ENCODE measurements around the gene PXT1. TPM values are rescaled to one million over a fixed set of nuclear protein-coding genes. Genes with fewer than 3 reads are reported as not detected.

The PXT1 gene
- total and polyA plus RNA-seq, 9 of the 15 experiments (the other 6 are each of a cell fraction or from before 2014, with no cell fraction given): 0.09 to 0.11 (median 0.10) TPM; not detected in 5

DNA sequence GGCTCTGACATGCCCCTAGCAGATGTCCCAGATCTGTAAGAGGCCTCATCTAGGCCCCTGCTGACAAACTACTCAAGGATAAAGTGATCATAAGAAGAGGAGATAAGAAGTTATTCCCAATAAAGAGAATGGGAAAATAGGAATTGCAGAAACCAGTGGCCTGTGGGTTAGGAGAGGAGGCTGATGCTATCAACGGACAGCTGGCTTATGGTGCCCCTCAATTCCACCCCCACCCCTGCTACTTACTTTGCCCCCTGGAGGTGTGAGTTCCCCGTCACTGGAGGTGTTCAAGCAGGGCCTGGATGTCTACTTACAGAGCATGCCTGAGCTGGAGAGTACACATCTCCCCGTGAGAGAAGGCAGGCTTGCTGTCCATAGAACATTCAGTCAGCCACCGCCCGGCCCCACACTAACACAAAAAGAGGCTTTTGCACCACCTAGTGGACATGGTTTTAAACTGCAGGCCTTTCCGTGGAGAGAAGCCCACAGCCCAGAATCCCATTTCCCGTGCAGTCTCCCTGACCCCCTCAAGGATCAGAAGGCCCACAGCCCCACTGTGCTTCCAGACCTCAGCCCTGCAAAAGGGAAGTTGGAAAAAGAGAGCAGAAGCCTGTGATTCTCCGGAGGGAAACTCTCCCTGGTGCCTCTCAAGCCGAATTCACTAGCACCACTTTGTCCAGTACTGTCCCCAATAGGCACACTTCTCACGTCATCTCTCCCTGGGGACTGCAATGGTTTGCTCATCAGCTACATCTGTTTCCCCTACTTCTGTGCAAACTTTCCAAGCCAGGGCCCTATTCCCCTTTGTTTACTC is 82.2 kb downstream of the PXT1 start (continued):
- TF ChIP-seq NBN (IDR thresholded peaks at IDR 0.05; ENCODE audit: low read depth): no peak
- no peak for TF ChIP-seq MEF2A (IDR thresholded peaks at IDR 0.05; ENCODE audit: control insufficient read depth, low read depth, low read length)
- no peak for TF ChIP-seq MBD2 (IDR thresholded peaks at IDR 0.05; ENCODE audit: borderline replicate concordance, low read depth)
- TF ChIP-seq ZNF57 (CRISPR knock-in tag; IDR thresholded peaks at IDR 0.05): no peak
- TF ChIP-seq SRSF1 (IDR thresholded peaks at IDR 0.05; ENCODE audit: low read depth, low read length): no peak
- TF ChIP-seq ZNF174 (CRISPR knock-in tag; IDR thresholded peaks at IDR 0.05): no peak
- TF ChIP-seq, protein P1, sequence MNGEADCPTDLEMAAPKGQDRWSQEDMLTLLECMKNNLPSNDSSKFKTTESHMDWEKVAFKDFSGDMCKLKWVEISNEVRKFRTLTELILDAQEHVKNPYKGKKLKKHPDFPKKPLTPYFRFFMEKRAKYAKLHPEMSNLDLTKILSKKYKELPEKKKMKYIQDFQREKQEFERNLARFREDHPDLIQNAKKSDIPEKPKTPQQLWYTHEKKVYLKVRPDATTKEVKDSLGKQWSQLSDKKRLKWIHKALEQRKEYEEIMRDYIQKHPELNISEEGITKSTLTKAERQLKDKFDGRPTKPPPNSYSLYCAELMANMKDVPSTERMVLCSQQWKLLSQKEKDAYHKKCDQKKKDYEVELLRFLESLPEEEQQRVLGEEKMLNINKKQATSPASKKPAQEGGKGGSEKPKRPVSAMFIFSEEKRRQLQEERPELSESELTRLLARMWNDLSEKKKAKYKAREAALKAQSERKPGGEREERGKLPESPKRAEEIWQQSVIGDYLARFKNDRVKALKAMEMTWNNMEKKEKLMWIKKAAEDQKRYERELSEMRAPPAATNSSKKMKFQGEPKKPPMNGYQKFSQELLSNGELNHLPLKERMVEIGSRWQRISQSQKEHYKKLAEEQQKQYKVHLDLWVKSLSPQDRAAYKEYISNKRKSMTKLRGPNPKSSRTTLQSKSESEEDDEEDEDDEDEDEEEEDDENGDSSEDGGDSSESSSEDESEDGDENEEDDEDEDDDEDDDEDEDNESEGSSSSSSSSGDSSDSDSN (IDR thresholded peaks at IDR 0.05; ENCODE audit: borderline replicate concordance in 1 of 2, low read depth in 2 of 2, low read length in 2 of 2): no peak
- no peak for TF ChIP-seq SNIP1 (IDR thresholded peaks at IDR 0.05; ENCODE audit: low read depth)
- no peak for TF ChIP-seq SMAD3 (CRISPR knock-in tag; conservative IDR thresholded peaks at IDR 0.05)
- TF ChIP-seq, protein P2, sequence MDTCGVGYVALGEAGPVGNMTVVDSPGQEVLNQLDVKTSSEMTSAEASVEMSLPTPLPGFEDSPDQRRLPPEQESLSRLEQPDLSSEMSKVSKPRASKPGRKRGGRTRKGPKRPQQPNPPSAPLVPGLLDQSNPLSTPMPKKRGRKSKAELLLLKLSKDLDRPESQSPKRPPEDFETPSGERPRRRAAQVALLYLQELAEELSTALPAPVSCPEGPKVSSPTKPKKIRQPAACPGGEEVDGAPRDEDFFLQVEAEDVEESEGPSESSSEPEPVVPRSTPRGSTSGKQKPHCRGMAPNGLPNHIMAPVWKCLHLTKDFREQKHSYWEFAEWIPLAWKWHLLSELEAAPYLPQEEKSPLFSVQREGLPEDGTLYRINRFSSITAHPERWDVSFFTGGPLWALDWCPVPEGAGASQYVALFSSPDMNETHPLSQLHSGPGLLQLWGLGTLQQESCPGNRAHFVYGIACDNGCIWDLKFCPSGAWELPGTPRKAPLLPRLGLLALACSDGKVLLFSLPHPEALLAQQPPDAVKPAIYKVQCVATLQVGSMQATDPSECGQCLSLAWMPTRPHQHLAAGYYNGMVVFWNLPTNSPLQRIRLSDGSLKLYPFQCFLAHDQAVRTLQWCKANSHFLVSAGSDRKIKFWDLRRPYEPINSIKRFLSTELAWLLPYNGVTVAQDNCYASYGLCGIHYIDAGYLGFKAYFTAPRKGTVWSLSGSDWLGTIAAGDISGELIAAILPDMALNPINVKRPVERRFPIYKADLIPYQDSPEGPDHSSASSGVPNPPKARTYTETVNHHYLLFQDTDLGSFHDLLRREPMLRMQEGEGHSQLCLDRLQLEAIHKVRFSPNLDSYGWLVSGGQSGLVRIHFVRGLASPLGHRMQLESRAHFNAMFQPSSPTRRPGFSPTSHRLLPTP (IDR thresholded peaks at IDR 0.05; ENCODE audit: borderline replicate concordance, extremely low read depth, insufficient read length): no peak
- TF ChIP-seq MED1 (CRISPR knock-in tag; IDR thresholded peaks at IDR 0.05; ENCODE audit: borderline replicate concordance): no peak
- no peak for TF ChIP-seq ETV1 (tag; conservative IDR thresholded peaks at IDR 0.05; ENCODE audit: low read depth)
- no peak for TF ChIP-seq FOXA1 (IDR thresholded peaks at IDR 0.05; ENCODE audit: borderline replicate concordance)
- TF ChIP-seq, protein P3, sequence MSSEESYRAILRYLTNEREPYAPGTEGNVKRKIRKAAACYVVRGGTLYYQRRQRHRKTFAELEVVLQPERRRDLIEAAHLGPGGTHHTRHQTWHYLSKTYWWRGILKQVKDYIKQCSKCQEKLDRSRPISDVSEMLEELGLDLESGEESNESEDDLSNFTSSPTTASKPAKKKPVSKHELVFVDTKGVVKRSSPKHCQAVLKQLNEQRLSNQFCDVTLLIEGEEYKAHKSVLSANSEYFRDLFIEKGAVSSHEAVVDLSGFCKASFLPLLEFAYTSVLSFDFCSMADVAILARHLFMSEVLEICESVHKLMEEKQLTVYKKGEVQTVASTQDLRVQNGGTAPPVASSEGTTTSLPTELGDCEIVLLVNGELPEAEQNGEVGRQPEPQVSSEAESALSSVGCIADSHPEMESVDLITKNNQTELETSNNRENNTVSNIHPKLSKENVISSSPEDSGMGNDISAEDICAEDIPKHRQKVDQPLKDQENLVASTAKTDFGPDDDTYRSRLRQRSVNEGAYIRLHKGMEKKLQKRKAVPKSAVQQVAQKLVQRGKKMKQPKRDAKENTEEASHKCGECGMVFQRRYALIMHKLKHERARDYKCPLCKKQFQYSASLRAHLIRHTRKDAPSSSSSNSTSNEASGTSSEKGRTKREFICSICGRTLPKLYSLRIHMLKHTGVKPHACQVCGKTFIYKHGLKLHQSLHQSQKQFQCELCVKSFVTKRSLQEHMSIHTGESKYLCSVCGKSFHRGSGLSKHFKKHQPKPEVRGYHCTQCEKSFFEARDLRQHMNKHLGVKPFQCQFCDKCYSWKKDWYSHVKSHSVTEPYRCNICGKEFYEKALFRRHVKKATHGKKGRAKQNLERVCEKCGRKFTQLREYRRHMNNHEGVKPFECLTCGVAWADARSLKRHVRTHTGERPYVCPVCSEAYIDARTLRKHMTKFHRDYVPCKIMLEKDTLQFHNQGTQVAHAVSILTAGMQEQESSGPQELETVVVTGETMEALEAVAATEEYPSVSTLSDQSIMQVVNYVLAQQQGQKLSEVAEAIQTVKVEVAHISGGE (CRISPR knock-in tag; IDR thresholded peaks at IDR 0.05): no peak
- no peak for TF ChIP-seq L3MBTL2 (IDR thresholded peaks at IDR 0.05)
- TF ChIP-seq, protein P4, sequence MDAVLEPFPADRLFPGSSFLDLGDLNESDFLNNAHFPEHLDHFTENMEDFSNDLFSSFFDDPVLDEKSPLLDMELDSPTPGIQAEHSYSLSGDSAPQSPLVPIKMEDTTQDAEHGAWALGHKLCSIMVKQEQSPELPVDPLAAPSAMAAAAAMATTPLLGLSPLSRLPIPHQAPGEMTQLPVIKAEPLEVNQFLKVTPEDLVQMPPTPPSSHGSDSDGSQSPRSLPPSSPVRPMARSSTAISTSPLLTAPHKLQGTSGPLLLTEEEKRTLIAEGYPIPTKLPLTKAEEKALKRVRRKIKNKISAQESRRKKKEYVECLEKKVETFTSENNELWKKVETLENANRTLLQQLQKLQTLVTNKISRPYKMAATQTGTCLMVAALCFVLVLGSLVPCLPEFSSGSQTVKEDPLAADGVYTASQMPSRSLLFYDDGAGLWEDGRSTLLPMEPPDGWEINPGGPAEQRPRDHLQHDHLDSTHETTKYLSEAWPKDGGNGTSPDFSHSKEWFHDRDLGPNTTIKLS (IDR thresholded peaks at IDR 0.05; ENCODE audit: borderline replicate concordance, low read depth): no peak
